ENCODE results near the gene PDE3A.

PDE3A gene

DNA sequence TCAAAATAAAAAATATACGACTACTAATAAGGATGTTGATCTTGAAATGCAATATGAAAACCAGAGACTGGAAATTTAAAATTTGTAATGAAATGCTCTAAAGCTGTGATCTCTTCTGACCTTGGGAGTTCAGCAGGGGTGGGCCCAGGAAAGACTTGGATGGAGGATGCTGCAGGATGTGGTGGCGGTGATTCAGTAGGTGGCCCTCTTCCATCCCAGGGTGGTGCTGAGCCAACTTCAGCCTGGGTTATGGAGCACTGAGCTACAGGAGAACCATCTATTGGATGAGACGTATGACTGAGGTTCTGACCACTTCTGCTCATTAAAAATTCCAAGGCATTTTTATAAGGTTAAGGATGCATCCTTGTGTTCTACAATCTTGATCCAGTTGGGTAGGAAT, 6.9 kb upstream of the PDE3A start:
- Histone ChIP-seq H3K9me3 (ENCODE audit: control insufficient read depth in 1 of 2, low read length in 2 of 2) (no peaks in the 10 kb centered on the region), H3K36me3 (ENCODE audit: control insufficient read depth in 1 of 2, insufficient read depth in 2 of 2, low read length in 2 of 2) (no peaks in the 10 kb centered on the region), H3K4me3 (ENCODE audit: low read depth in 1 of 2, low read length in 2 of 2) (no peak overlapping the region), H3K27me3 (ENCODE audit: low read depth, low read length) (no peaks in the 10 kb centered on the region), H3K27ac (ENCODE audit: low read length) (no peak overlapping the region), H3K4me1 (ENCODE audit: control insufficient read depth in 1 of 2, insufficient read depth in 2 of 2, low read length in 2 of 2) (no peaks in the 10 kb centered on the region)

DNA sequence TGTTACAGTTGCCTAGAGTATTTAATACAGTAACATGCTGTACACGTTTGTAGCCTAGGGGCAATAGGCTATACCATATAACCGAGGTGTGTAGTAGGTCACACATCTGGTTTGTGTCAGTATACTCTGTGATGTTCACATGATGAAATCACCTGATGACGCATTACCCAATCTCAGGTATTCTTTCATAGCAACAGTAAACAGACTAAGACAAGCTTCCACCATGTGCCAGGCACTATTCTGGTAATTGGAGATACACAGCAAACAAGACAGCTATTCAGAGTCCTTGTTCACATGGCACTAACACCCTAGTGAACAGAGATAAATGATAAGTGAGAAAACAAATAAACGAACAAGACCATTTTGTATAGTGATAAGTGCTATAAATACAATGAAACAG, 3.8 kb upstream of the PDE3A start:
- H3K36me3 ChIP-seq (ENCODE audit: control insufficient read depth in 1 of 2, insufficient read depth in 2 of 2, low read length in 2 of 2), result no peaks in the 10 kb centered on the region
- no peak overlapping the region for H3K27ac ChIP-seq (ENCODE audit: low read length)

DNA sequence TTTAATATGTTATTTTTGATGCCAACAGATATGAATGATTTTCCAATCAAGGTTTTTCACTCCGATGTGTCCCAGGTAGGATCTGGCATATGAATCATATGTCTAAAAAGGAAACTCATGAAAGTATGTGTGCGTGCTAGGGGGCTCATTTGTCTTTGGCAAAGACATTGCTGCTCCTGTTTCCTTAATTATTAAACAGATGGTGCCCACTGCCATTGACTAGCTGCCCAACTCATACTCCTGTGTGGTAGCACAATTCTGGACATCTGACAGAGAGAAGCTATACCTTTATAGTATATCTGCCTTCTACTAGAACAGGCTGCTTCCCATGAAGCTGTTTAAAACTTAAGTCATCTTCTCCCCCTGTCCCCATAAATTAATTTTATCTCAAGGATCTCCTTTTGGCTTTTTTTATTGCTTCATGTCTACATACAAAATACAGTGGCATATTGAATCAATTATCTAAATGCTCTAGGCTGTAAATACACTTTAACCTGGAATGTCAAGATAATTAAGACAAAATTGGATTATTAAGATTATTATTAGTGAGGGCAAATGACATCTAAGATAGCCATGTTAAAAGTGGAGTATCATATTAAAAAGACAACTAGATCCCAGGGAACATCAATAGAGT, 1.4 kb upstream of the PDE3A start:
- Histone ChIP-seq H3K9me3 (ENCODE audit: control insufficient read depth in 1 of 2, low read length in 2 of 2) (no peaks in the 10 kb centered on the region), H3K36me3 (ENCODE audit: control insufficient read depth in 1 of 2, insufficient read depth in 2 of 2, low read length in 2 of 2) (no peaks in the 10 kb centered on the region), H3K4me1 (ENCODE audit: control insufficient read depth in 1 of 2, insufficient read depth in 2 of 2, low read length in 2 of 2) (peaks cover 0 to 11% of the 10 kb centered on the region in 2 donors), H3K27ac (ENCODE audit: low read length) (no peak overlapping the region), H3K4me3 (ENCODE audit: low read depth in 1 of 2, low read length in 2 of 2) (no peak overlapping the region), H3K27me3 (ENCODE audit: low read depth, low read length) (no peaks in the 10 kb centered on the region)

More for the DNA sequence above, 3.8 kb upstream of the PDE3A start:
- Histone ChIP-seq H3K4me3 (ENCODE audit: low read depth in 1 of 2, low read length in 2 of 2) (no peak overlapping the region), H3K4me1 (ENCODE audit: control insufficient read depth in 1 of 2, insufficient read depth in 2 of 2, low read length in 2 of 2) (peaks cover 0 to 4% of the 10 kb centered on the region in 2 donors), H3K27me3 (ENCODE audit: low read depth, low read length) (no peaks in the 10 kb centered on the region), H3K9me3 (ENCODE audit: control insufficient read depth in 1 of 2, low read length in 2 of 2) (no peaks in the 10 kb centered on the region)

DNA sequence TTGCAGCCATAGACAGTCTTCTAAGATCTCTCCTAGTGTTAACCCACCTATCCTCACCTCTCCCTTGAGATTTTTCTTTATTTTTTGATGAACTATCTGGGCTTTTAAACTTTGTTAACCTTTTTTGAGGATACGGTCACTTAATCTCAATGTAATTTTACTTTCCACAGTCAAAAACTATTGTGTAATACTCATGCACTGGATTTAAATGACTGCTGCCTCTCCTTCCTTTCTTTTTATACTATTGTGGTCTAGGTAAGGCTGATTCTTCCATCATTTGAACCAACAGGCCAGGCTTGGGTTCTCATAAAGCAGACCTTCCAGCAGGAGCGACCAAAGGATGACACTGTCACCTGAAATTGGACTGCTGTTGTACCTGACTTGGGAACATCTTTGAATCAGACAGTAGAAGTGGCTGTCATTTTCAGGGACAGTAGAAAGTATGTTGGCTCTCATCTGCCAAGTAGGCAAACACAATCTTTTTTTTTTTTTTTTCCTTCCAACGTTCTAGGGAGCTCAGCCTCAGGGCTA, 689 bp upstream of the PDE3A start:
- peaks cover 0 to 11% of the 10 kb centered on the region in 2 donors for H3K4me1 ChIP-seq (ENCODE audit: control insufficient read depth in 1 of 2, insufficient read depth in 2 of 2, low read length in 2 of 2)
- H3K4me3 ChIP-seq (ENCODE audit: low read depth in 1 of 2, low read length in 2 of 2), result peak overlapping the region; percentile 77 to 87
- H3K27me3 ChIP-seq (ENCODE audit: low read depth, low read length), result no peaks in the 10 kb centered on the region
- no peaks in the 10 kb centered on the region for H3K9me3 ChIP-seq (ENCODE audit: control insufficient read depth in 1 of 2, low read length in 2 of 2)
- H3K27ac ChIP-seq (ENCODE audit: low read length), result peak overlapping the region; percentile 79
- no peaks in the 10 kb centered on the region for H3K36me3 ChIP-seq (ENCODE audit: control insufficient read depth in 1 of 2, insufficient read depth in 2 of 2, low read length in 2 of 2)

DNA sequence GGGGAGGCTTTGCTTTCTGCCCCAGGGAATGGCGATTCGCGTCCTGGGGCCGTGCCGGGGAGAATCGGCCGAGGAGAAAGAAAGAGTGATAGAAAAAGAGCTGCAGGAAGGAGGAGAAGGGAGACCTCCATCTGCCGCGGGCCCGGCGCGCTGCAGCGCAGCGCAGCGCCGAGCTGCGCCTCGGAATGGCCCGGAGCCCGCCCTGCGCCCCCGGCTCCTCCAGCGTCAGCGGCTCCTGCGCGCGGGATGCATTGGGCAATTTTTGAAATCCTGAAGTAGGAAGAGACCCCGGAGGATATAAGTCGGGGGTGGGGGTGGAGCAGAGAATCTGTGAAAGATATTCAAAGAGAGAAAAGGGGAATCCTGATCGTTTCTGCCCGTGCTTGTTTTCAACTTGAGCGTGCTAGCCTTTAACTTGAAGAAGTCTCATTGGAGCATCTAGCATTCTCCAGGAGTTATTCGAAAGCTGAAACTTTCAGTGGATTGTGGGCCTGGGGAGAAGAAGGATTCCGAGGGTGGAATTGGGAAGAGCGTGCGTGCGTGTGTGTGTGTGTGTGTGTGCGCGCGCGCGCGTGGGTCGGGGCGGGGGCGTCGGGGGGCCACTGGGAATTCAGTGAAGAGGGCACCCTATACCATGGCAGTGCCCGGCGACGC, 441 bp downstream of the PDE3A start:
- Histone ChIP-seq H3K9me3 (ENCODE audit: control insufficient read depth in 1 of 2, low read length in 2 of 2) (no peaks in the 10 kb centered on the region), H3K27ac (ENCODE audit: low read length) (peak overlapping the region; percentile 79), H3K4me3 (ENCODE audit: low read depth in 1 of 2, low read length in 2 of 2) (peak overlapping the region; percentile 77 to 87), H3K4me1 (ENCODE audit: control insufficient read depth in 1 of 2, insufficient read depth in 2 of 2, low read length in 2 of 2) (peaks cover 0 to 11% of the 10 kb centered on the region in 2 donors), H3K36me3 (ENCODE audit: control insufficient read depth in 1 of 2, insufficient read depth in 2 of 2, low read length in 2 of 2) (no peaks in the 10 kb centered on the region), H3K27me3 (ENCODE audit: low read depth, low read length) (no peaks in the 10 kb centered on the region)

DNA sequence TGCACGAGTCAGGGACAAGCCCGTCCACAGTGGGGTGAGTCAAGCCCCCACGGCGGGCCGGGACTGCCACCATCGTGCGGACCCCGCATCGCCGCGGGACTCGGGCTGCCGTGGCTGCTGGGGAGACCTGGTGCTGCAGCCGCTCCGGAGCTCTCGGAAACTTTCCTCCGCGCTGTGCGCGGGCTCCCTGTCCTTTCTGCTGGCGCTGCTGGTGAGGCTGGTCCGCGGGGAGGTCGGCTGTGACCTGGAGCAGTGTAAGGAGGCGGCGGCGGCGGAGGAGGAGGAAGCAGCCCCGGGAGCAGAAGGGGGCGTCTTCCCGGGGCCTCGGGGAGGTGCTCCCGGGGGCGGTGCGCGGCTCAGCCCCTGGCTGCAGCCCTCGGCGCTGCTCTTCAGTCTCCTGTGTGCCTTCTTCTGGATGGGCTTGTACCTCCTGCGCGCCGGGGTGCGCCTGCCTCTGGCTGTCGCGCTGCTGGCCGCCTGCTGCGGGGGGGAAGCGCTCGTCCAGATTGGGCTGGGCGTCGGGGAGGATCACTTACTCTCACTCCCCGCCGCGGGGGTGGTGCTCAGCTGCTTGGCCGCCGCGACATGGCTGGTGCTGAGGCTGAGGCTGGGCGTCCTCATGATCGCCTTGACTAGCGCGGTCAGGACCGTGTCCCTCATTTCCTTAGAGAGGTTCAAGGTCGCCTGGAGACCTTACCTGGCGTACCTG, 1.1 kb downstream of the PDE3A start:
- peaks cover 0 to 11% of the 10 kb centered on the region in 2 donors for H3K4me1 ChIP-seq (ENCODE audit: control insufficient read depth in 1 of 2, insufficient read depth in 2 of 2, low read length in 2 of 2)
- no peaks in the 10 kb centered on the region for H3K27me3 ChIP-seq (ENCODE audit: low read depth, low read length)
- H3K4me3 ChIP-seq (ENCODE audit: low read depth in 1 of 2, low read length in 2 of 2), result peak overlapping the region; percentile 77 to 87
- H3K9me3 ChIP-seq (ENCODE audit: control insufficient read depth in 1 of 2, low read length in 2 of 2), result no peaks in the 10 kb centered on the region
- peak overlapping the region; percentile 79 for H3K27ac ChIP-seq (ENCODE audit: low read length)
- H3K36me3 ChIP-seq (ENCODE audit: control insufficient read depth in 1 of 2, insufficient read depth in 2 of 2, low read length in 2 of 2), result no peaks in the 10 kb centered on the region

DNA sequence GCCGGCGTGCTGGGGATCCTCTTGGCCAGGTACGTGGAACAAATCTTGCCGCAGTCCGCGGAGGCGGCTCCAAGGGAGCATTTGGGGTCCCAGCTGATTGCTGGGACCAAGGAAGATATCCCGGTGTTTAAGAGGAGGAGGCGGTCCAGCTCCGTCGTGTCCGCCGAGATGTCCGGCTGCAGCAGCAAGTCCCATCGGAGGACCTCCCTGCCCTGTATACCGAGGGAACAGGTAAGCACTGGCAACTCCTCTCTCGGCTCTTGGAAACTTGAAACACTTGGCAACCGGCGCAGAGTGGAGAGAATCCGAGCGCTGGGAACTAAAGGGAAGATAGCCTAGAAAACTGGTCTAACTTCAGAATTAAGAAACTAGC, 1.7 kb downstream of the PDE3A start:
- no peaks in the 10 kb centered on the region for H3K27me3 ChIP-seq (ENCODE audit: low read depth, low read length)
- H3K4me3 ChIP-seq (ENCODE audit: low read depth in 1 of 2, low read length in 2 of 2), result peak overlapping the region; percentile 77 to 87
- H3K27ac ChIP-seq (ENCODE audit: low read length), result peak overlapping the region; percentile 69
- no peaks in the 10 kb centered on the region for H3K9me3 ChIP-seq (ENCODE audit: control insufficient read depth in 1 of 2, low read length in 2 of 2)
- peaks cover 0 to 11% of the 10 kb centered on the region in 2 donors for H3K4me1 ChIP-seq (ENCODE audit: control insufficient read depth in 1 of 2, insufficient read depth in 2 of 2, low read length in 2 of 2)
- H3K36me3 ChIP-seq (ENCODE audit: control insufficient read depth in 1 of 2, insufficient read depth in 2 of 2, low read length in 2 of 2), result no peaks in the 10 kb centered on the region

DNA sequence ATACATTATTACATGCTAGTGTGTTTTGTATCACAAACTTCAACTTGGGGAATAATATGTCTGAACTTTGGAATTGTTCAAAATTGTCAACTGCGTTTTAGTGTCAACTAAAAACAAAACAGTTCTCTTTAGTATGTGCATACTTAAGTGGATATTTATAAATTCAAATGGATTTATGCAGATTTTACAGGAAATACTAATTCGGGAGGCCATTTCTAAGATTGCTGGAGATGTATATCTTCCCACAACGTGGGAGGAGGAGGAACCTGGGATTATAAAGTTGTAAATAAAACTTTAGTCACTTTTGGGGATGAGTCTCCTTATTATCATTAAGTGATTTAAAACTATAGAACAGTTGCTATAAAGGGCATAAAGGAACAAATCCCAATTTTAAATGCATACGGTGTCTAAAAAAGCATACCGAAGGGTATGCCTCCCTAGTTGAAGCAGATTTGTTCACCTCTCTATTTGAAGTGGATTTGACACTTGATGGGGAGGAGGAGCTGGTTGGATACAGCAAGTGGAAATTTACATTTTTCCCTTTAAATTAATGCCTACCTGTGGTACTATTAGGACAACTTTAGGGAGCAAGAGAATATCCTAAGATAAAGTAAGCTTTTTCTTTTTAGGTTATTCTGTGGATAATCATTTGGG, 2.7 kb downstream of the PDE3A start:
- H3K27me3 ChIP-seq (ENCODE audit: low read depth, low read length), result no peaks in the 10 kb centered on the region
- peak overlapping the region; percentile 49 to 87 for H3K4me3 ChIP-seq (ENCODE audit: low read depth in 1 of 2, low read length in 2 of 2)
- H3K36me3 ChIP-seq (ENCODE audit: control insufficient read depth in 1 of 2, insufficient read depth in 2 of 2, low read length in 2 of 2), result no peaks in the 10 kb centered on the region
- peak overlapping the region; percentile 27 for H3K27ac ChIP-seq (ENCODE audit: low read length)
- no peaks in the 10 kb centered on the region for H3K9me3 ChIP-seq (ENCODE audit: control insufficient read depth in 1 of 2, low read length in 2 of 2)
- peaks cover 0 to 16% of the 10 kb centered on the region in 2 donors for H3K4me1 ChIP-seq (ENCODE audit: control insufficient read depth in 1 of 2, insufficient read depth in 2 of 2, low read length in 2 of 2)

DNA sequence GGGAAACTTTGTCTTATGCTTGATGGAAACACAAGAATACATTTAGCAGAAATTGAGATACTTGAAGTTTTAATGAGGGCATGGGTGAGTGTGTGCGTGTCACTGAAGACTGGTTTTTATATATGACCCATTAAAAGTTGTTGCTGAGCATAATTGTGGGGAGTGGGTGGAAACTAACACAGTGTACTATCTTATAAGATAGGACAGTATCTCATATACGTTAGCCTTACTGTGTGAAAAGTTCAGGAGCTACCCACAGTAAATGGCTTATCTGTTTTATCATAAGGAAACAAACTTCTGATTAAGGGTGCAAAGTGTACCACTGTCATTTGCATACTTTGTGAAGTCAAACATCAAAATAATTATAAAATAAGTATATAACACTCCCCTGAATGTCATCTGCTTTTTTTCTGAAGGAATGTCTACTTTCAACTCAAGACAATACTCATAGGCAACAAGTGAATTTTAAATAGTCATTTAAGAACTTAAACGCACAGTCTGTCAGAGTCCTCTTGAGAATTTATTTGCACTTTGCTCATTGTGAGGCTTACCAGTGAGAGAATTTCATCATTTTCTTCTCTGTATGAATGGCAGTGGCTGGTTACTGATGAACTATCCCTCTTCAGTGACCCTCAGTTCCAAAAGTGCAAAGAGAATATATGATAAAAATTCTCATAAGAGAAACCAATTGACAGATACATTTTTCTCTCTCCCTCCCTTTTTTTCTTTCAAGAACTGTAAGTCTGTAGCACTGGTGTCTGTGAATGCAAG, 4.2 kb downstream of the PDE3A start:
- peak overlapping the region; percentile 54 for H3K27ac ChIP-seq (ENCODE audit: low read length)
- H3K36me3 ChIP-seq (ENCODE audit: control insufficient read depth in 1 of 2, insufficient read depth in 2 of 2, low read length in 2 of 2), result no peaks in the 10 kb centered on the region
- peaks cover 0 to 17% of the 10 kb centered on the region in 2 donors for H3K4me1 ChIP-seq (ENCODE audit: control insufficient read depth in 1 of 2, insufficient read depth in 2 of 2, low read length in 2 of 2)
- no peaks in the 10 kb centered on the region for H3K27me3 ChIP-seq (ENCODE audit: low read depth, low read length)
- H3K9me3 ChIP-seq (ENCODE audit: control insufficient read depth in 1 of 2, low read length in 2 of 2), result no peaks in the 10 kb centered on the region
- peak overlapping the region; percentile 42 to 50 for H3K4me3 ChIP-seq (ENCODE audit: low read depth in 1 of 2, low read length in 2 of 2)

DNA sequence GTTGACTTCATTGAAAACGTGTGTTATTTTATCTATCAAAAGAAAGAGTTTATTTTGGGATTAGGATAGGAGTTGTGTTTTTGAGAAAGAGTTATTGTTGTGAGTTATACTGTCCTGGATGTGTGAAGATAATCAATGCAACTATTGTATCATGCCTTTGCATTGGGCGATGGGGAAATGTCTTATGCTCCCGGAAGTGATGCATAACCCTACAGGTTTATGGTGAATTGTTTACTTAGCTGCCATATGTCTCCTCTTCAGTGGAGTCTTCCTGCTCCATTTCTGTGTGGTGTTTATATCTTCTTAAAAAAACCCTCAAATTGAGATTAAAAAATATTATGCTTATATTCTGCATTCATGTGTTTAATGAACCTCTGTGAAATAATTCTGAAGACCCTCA, 6.5 kb downstream of the PDE3A start:
- no peaks in the 10 kb centered on the region for H3K36me3 ChIP-seq (ENCODE audit: control insufficient read depth in 1 of 2, insufficient read depth in 2 of 2, low read length in 2 of 2)
- no peak overlapping the region for H3K27ac ChIP-seq (ENCODE audit: low read length)
- H3K4me1 ChIP-seq (ENCODE audit: control insufficient read depth in 1 of 2, insufficient read depth in 2 of 2, low read length in 2 of 2), result peaks cover 0 to 10% of the 10 kb centered on the region in 2 donors
- H3K4me3 ChIP-seq (ENCODE audit: low read depth in 1 of 2, low read length in 2 of 2), result peak overlapping the region in 1 of 2 donors; percentile 50
- H3K27me3 ChIP-seq (ENCODE audit: low read depth, low read length), result no peaks in the 10 kb centered on the region
- H3K9me3 ChIP-seq (ENCODE audit: control insufficient read depth in 1 of 2, low read length in 2 of 2), result no peaks in the 10 kb centered on the region

Measured in muscle layer of duodenum (tissue), 2 donors.